Upper lobe of left lung (tissue), 6 donors: ENCODE data around the gene ANKRD28. TPM values are rescaled to one million over a fixed set of nuclear protein-coding genes. Genes with fewer than 3 reads are reported as not detected.

ENCODE experiments used
- ATAC-seq, 2 donors: fragments of 200-7000 bp; cut with Tn5 transposase; one replicate each; pipeline ENCODE4 v1.9.1; 2022; ENCODE audit warnings: mild to moderate bottlenecking in 2 of 2, moderate library complexity in 2 of 2; ENCODE audit not compliant: low FRiP score in 2 of 2
- DNase-seq, 2 donors: peaks; one replicate each; pipeline ENCODE4 v3.0.0-alpha.2; 2019 to 2020
- H3K27ac ChIP-seq, 4 donors: fragments of 200-600 bp; sonication (generic); one replicate each; pipeline ENCODE4 v1.5.1; 2016 to 2019
- H3K27me3 ChIP-seq, 4 donors: fragments of 200-600 bp; sonication (generic); one replicate each; pipeline ENCODE4 v1.5.1; 2017 to 2019
- H3K36me3 ChIP-seq, 4 donors: fragments of 200-600 bp; sonication (generic); one replicate each; pipeline ENCODE4 v1.5.1; 2016 to 2019
- H3K4me1 ChIP-seq, 4 donors: fragments of 200-600 bp; sonication (generic); one replicate each; pipeline ENCODE4 v1.5.1; 2018 to 2019
- H3K4me3 ChIP-seq, 4 donors: fragments of 200-600 bp; sonication (generic); one replicate each; pipeline ENCODE4 v1.5.1; 2017 to 2019; ENCODE audit warnings: mild to moderate bottlenecking in 2 of 4, moderate library complexity in 1 of 4
- H3K9me3 ChIP-seq, 4 donors: fragments of 200-600 bp; sonication (generic); one replicate each; pipeline ENCODE4 v1.5.1; 2018 to 2019
- EP300 ChIP-seq, 4 donors: sonication (generic); formaldehyde crosslinking; IDR thresholded peaks; one replicate each; pipeline ENCODE4 v1.5.1; 2017; ENCODE audit warnings: antibody characterized with exemption in 4 of 4, control low read depth in 2 of 4
- POLR2A ChIP-seq, 4 donors: fragments of 450-650 bp; IDR thresholded peaks; one replicate each; pipeline ENCODE4 v1.5.1; 2016 to 2017; ENCODE audit warnings: antibody characterized with exemption in 4 of 4, mild to moderate bottlenecking in 2 of 4
- POLR2AphosphoS5 ChIP-seq, 2 donors: sonication (generic); formaldehyde crosslinking; IDR thresholded peaks; one replicate each; pipeline ENCODE4 v1.5.1; 2017; ENCODE audit warnings: antibody characterized with exemption in 2 of 2
- WGBS, 2 donors: methylation state at CpG; one replicate each; pipeline ENCODE4 v1.1.5; 2017 to 2018; 5-methylcytosine and 5-hydroxymethylcytosine counted together
- total RNA-seq, 6 donors: library from RNA; depleted of rRNA in 4 of 6; stranded (reverse); fragments of >200 nt in 4 of 6; gene quantifications; one replicate each; pipeline versions ENCODE4 v1.1.0 to v1.2.1, GENCODE V29; 2016 to 2021
- TF ChIP-seq, protein P1 (sequence below), 6 experiments: fragments of 450-650 bp in 4 of 6; fragments of 200-600 bp in 2 of 6; sonication (generic) in 2 of 6; IDR thresholded peaks; one replicate each; pipeline ENCODE4 v1.5.1; 2016 to 2019; ENCODE audit warnings: antibody characterized with exemption in 6 of 6
- donor health status: DM: no; HTN: no; CAD: no; lungs with moderate emphysema.
- donor health status: DM: no; HTN: yes; CAD: no; lungs with severe emphysema.

Gene ANKRD28
- total RNA-seq, 6 donors from 2014 or later, result 31.6 to 107 (median 55.5) TPM

DNA sequence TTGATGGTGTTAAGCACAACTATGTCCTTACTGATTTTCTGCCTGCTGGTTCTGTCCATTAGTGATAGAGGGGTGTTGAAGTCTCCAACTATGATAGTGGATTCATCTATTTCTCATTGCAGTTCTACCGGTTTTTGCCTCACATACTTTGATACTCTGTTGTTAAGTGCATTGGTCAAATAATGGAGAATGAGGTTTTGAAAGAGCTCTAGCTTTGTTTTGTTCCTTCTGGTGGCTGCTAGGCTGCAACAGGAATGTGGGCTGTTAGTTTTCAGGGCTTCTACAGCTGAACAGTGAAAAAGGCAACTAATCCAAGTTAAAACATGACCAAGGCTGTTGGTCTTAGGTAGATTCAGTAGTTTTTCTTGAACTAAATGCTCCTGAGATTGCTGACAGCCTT is 133.6 kb downstream of the ANKRD28 start:
- H3K9me3 ChIP-seq, result no peaks in the 10 kb centered on the region
- no peaks in the 10 kb centered on the region for H3K27me3 ChIP-seq
- ATAC-seq, result no peak
- WGBS, 2 donors, result 83 to 88% methylated on average over 1 of the region's 1 CpG
- no peak overlapping the region for H3K4me3 ChIP-seq
- H3K4me1 ChIP-seq, result no peaks in the 10 kb centered on the region
- TF ChIP-seq POLR2A (IDR thresholded peaks at IDR 0.05), result no peak
- no peak for TF ChIP-seq EP300 (IDR thresholded peaks at IDR 0.05)
- TF ChIP-seq, protein P1, sequence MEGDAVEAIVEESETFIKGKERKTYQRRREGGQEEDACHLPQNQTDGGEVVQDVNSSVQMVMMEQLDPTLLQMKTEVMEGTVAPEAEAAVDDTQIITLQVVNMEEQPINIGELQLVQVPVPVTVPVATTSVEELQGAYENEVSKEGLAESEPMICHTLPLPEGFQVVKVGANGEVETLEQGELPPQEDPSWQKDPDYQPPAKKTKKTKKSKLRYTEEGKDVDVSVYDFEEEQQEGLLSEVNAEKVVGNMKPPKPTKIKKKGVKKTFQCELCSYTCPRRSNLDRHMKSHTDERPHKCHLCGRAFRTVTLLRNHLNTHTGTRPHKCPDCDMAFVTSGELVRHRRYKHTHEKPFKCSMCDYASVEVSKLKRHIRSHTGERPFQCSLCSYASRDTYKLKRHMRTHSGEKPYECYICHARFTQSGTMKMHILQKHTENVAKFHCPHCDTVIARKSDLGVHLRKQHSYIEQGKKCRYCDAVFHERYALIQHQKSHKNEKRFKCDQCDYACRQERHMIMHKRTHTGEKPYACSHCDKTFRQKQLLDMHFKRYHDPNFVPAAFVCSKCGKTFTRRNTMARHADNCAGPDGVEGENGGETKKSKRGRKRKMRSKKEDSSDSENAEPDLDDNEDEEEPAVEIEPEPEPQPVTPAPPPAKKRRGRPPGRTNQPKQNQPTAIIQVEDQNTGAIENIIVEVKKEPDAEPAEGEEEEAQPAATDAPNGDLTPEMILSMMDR (IDR thresholded peaks at IDR 0.05), result no peak
- no peak for TF ChIP-seq POLR2AphosphoS5 (IDR thresholded peaks at IDR 0.05)
- peaks cover 0 to 4% (median 0%) of the 10 kb centered on the region in 4 donors for H3K36me3 ChIP-seq
- H3K27ac ChIP-seq, result no peak overlapping the region
- no peak for DNase-seq

DNA sequence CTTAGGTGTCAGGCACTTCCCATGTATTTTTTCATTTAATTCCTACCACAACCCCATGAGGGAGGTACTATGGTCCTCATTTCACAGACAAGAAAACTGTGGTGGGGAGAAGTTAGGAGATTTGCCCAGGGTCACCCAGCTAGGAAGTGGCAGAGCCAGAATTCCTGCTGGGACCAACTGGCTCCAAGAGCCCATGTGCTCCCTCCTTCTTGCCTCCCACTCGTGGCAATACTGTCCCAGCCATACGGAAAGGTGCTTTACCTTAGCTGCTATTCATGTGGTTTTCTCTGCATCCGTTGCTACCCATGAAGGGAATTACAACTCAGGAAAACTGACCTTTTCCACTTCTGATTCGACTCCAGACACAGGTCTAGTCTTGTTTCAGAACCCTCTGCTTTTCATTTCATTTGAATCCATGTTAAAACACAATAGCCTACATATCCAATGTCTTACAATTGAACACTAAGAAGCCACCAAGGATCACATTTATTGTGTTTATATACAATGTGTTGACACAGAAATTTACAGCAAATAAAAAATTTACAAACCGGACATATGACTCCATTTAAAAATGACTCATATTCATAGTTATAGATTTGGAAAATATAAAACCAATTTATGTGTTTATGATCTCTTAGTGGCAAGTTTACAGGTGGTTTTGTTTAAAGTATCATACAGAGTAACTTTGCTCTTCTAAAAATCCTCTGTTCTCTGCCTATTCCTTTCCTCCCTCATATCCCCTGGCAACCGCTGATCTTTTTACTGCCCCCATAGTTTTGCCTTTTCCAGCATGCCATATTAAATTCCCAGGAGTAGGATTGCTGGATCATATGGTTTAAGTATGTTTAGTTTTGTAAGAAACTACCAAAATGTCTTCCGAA is 137.5 kb downstream of the ANKRD28 start:
- whole genome bisulfite sequencing, 2 donors, result 72 to 82% methylated on average over 7 of the region's 7 CpGs
- TF ChIP-seq POLR2A (IDR thresholded peaks at IDR 0.05) (no peak), EP300 (IDR thresholded peaks at IDR 0.05) (no peak), POLR2AphosphoS5 (IDR thresholded peaks at IDR 0.05) (no peak)
- Histone ChIP-seq H3K4me3 (no peak overlapping the region), H3K27me3 (no peaks in the 10 kb centered on the region), H3K36me3 (no peaks in the 10 kb centered on the region), H3K4me1 (no peaks in the 10 kb centered on the region), H3K9me3 (peaks cover 12 to 22% (median 14%) of the 10 kb centered on the region in 4 donors), H3K27ac (no peak overlapping the region)
- DNase-seq (no peak), ATAC-seq (no peak)

DNA sequence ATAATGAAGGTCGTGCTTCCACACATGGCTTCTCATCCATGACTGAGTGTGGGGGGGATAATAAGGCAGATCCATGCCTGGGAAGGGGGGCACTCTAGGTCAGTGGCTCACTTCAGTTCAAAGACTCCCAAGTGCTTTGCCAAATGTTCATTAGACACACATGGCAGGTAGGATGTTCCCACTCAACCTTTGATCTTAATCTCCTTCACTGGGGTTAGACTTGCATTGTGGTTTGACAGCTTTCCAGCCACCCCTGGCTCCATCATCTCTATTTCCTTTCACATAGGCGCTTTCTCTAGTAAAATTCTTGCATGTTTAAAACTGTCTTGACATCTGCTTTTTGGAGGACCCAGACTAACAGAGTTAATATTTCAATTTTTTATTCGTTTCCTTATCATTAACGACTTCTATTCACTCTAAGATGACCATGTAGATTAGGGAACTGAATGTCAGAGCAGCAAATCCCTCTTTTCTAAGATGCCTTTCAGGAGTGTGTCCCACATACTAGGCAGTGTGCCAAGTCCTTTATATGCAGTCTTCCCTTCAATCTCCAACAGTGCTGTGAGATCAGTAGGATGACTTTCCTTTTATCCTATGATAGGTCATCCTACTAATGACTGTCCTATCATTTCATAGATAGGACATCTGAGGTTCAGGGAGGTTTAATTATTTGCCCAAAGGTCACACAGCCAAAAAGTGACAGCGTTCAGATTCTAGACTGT is 138.4 kb downstream of the ANKRD28 start:
- Histone ChIP-seq H3K27me3 (no peaks in the 10 kb centered on the region), H3K4me1 (no peaks in the 10 kb centered on the region), H3K4me3 (no peak overlapping the region), H3K27ac (no peak overlapping the region), H3K9me3 (peaks cover 12 to 27% (median 14%) of the 10 kb centered on the region in 4 donors), H3K36me3 (no peaks in the 10 kb centered on the region)
- no peak for DNase-seq
- no peak for ATAC-seq
- 72% methylated on average over 5 of the region's 5 CpGs for WGBS, 2 donors
- TF ChIP-seq POLR2A (IDR thresholded peaks at IDR 0.05), result no peak
- TF ChIP-seq POLR2AphosphoS5 (IDR thresholded peaks at IDR 0.05), result no peak

DNA sequence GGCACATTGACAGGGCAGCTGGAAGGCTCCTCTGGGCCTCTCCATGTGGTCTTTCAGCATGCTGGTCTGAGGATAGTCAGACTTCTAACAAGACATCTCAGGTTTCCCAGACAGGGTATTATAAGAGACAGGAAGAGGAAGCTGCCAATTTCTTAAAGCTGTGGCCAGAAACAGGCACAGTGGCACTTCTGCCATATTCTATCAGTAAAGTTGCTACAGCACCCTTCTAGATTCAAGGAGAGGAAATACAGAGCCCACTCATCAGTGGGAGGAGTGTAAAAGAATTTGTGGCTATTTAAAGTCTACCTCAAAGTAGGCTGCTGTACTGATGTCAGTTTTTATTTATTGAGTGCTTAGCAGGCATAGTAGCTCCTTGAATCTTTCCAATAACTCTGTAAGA is 140.8 kb downstream of the ANKRD28 start:
- Histone ChIP-seq H3K4me1 (no peaks in the 10 kb centered on the region), H3K4me3 (no peak overlapping the region), H3K9me3 (peaks cover 12 to 27% (median 14%) of the 10 kb centered on the region in 4 donors), H3K36me3 (no peaks in the 10 kb centered on the region), H3K27ac (no peak overlapping the region), H3K27me3 (no peaks in the 10 kb centered on the region)
- ATAC-seq, result no peak
- no peak for DNase-seq
- TF ChIP-seq EP300 (IDR thresholded peaks at IDR 0.05) (no peak), POLR2A (IDR thresholded peaks at IDR 0.05) (no peak), POLR2AphosphoS5 (IDR thresholded peaks at IDR 0.05) (no peak)
- TF ChIP-seq, protein P1 (IDR thresholded peaks at IDR 0.05), result no peak

DNA sequence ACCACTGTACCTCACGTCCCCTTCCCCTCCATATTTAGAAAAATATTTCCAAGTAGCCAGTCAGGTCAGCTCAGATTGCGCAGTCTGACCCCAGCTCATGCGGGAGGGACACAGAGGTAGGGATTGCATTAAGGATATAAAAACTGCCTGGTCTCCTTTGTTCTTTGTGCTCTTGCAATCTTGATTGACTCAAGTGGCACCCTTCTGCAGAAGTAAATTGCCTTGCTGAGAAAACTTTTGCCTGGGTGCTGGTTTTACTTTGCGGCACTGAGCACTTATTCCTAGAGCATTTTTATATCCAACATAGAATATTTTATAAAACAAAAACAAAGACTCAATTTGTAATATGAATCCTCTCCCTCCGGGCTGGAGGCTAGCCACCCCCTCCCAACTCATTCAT is 141.4 kb downstream of the ANKRD28 start:
- H3K4me1 ChIP-seq, result no peaks in the 10 kb centered on the region
- no peaks in the 10 kb centered on the region for H3K27me3 ChIP-seq
- H3K9me3 ChIP-seq, result peaks cover 12 to 27% (median 14%) of the 10 kb centered on the region in 4 donors
- 77 to 80% methylated on average over 5 of the region's 5 CpGs for WGBS, 2 donors
- no peak overlapping the region for H3K4me3 ChIP-seq
- no peaks in the 10 kb centered on the region for H3K36me3 ChIP-seq
- TF ChIP-seq, protein P1 (IDR thresholded peaks at IDR 0.05), result no peak
- TF ChIP-seq POLR2A (IDR thresholded peaks at IDR 0.05), result no peak
- H3K27ac ChIP-seq, result no peak overlapping the region
- ATAC-seq (no peak), DNase-seq (no peak)
